ENCODE data around the gene ZNF423.

ZNF423 gene

DNA sequence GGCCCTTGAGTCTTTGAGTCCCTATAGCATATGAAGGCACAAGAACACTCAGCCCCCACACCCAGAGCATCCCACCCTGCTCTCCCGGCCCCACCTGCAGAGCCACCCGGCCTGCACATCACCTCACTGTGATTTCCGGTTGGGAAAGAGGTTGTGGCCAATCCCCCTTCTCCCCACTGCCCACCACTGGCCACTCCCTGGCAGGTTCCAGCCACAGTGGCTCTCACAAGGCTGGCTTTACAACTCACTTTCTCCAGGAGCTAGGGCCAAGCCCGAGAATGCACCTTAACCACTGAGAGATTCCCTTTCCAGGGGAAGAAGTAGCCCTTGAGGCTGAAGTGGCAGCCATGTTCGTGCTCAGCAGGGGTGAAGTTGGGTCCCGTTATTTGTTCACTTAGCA, 358.4 kb downstream of the ZNF423 start:
- H3K9me2 ChIP-seq (ENCODE audit: low read depth, low read length) = no peaks in the 10 kb centered on the region
- H3K4me3 ChIP-seq (ENCODE audit: low read depth, low read length, poor library complexity, severe bottlenecking) = no peak overlapping the region
- H2AFZ ChIP-seq (ENCODE audit: low read length) = no peak overlapping the region
- no peaks in the 10 kb centered on the region for H4K20me1 ChIP-seq (ENCODE audit: insufficient read depth, low read length)
- no peak overlapping the region for H3K4me2 ChIP-seq (ENCODE audit: low read length)
- no peaks in the 10 kb centered on the region for H3F3A ChIP-seq (ENCODE audit: insufficient read depth, low read length)
- TF ChIP-seq, protein P1, sequence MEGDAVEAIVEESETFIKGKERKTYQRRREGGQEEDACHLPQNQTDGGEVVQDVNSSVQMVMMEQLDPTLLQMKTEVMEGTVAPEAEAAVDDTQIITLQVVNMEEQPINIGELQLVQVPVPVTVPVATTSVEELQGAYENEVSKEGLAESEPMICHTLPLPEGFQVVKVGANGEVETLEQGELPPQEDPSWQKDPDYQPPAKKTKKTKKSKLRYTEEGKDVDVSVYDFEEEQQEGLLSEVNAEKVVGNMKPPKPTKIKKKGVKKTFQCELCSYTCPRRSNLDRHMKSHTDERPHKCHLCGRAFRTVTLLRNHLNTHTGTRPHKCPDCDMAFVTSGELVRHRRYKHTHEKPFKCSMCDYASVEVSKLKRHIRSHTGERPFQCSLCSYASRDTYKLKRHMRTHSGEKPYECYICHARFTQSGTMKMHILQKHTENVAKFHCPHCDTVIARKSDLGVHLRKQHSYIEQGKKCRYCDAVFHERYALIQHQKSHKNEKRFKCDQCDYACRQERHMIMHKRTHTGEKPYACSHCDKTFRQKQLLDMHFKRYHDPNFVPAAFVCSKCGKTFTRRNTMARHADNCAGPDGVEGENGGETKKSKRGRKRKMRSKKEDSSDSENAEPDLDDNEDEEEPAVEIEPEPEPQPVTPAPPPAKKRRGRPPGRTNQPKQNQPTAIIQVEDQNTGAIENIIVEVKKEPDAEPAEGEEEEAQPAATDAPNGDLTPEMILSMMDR (IDR thresholded peaks at IDR 0.05; ENCODE audit: low read length) = no peak
- no peak for TF ChIP-seq EZH2 (IDR thresholded peaks at IDR 0.05; ENCODE audit: borderline replicate concordance, low read length)
- no peaks in the 10 kb centered on the region for H3K36me3 ChIP-seq (ENCODE audit: insufficient read depth, low read length)
- peaks cover 5% of the 10 kb centered on the region; the same call in 1 of the 2 replicates for H3K27me3 ChIP-seq (ENCODE audit: insufficient read depth, low read length)
- no peaks in the 10 kb centered on the region for H3K4me1 ChIP-seq (ENCODE audit: insufficient read depth, low read length, severe bottlenecking)
- no peaks in the 10 kb centered on the region for H3K9me3 ChIP-seq (ENCODE audit: low read length)
- no peaks in the 10 kb centered on the region for H3K79me2 ChIP-seq (ENCODE audit: insufficient read depth, low read length)
- no peak overlapping the region for H3K27ac ChIP-seq (ENCODE audit: low read depth, low read length, poor library complexity, severe bottlenecking)
- H3K9ac ChIP-seq (ENCODE audit: low read length) = no peak overlapping the region

DNA sequence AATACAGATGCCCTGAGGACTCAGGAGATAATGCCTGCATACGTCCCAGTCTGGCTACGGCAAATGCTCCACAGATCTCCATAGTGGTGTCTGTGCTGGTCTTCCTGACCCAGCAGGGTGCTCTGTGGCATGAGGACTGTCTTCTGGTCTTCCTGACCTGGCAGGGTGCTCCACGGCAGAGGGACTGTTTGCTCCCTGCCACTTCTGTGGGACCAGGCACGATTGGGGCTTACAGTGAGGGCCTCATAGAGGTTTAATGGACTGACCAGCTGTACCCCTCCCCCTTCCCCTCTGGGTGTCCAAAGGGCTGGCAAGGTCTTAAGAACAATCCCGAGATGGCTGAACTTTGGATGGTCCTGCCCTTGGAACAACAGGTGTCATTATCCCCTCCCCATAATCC, 359.3 kb downstream of the ZNF423 start:
- Histone ChIP-seq H4K20me1 (ENCODE audit: insufficient read depth, low read length) (no peaks in the 10 kb centered on the region), H3K27ac (ENCODE audit: low read depth, low read length, poor library complexity, severe bottlenecking) (no peak overlapping the region), H3K36me3 (ENCODE audit: insufficient read depth, low read length) (no peaks in the 10 kb centered on the region), H3K9me2 (ENCODE audit: low read depth, low read length) (no peaks in the 10 kb centered on the region), H2AFZ (ENCODE audit: low read length) (no peak overlapping the region), H3K4me1 (ENCODE audit: insufficient read depth, low read length, severe bottlenecking) (peaks cover 5% of the 10 kb centered on the region), H3K9me3 (ENCODE audit: low read length) (no peaks in the 10 kb centered on the region), H3K4me3 (ENCODE audit: low read depth, low read length, poor library complexity, severe bottlenecking) (no peak overlapping the region), H3F3A (ENCODE audit: insufficient read depth, low read length) (no peaks in the 10 kb centered on the region), H3K9ac (ENCODE audit: low read length) (no peak overlapping the region), H3K4me2 (ENCODE audit: low read length) (no peak overlapping the region), H3K27me3 (ENCODE audit: insufficient read depth, low read length) (peaks cover 5% of the 10 kb centered on the region; the same call in 1 of the 2 replicates), H3K79me2 (ENCODE audit: insufficient read depth, low read length) (no peaks in the 10 kb centered on the region)
- no peak for TF ChIP-seq EZH2 (IDR thresholded peaks at IDR 0.05; ENCODE audit: borderline replicate concordance, low read length)
- TF ChIP-seq, protein P1 (IDR thresholded peaks at IDR 0.05; ENCODE audit: low read length) = no peak

DNA sequence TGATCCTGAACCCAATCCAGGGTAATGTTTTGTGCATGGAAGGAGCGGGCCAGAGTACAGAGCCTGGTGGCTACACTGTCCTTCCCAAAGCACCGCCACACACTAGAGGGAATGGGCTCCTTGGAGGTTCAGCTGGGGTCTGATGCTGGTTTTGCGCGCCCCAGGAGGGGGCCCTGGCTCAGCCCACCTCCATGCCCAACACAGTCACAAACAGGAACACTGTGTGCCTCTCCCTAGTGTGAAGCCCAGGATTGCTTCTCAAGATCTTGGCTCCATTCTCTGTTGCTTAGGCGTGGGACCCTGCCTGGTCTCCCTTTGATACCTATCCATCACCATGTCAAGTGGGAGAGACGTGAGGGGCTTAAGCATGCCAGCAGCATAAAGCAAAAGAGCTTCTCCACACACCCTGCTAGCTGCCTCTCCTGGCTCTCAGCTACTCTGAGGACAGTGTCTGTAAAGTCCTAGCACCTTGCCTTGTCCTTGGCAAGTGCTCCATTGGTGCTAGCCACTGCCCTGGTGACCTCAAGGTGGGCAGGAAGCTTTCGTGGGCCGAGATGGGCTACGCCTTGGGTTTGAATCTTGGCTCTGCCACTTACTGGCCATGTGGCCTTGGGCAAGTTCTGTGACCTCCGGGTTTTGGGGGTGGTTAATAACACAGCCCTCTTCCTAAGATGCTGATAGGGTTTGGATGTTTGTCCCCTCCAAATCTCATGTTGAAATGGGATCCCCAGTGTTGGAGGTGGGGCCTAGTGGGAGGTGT, 360.1 kb downstream of the ZNF423 start:
- TF ChIP-seq EZH2 (IDR thresholded peaks at IDR 0.05; ENCODE audit: borderline replicate concordance, low read length) = no peak
- TF ChIP-seq, protein P1 (IDR thresholded peaks at IDR 0.05; ENCODE audit: low read length) = no peak
- H3K4me3 ChIP-seq (ENCODE audit: low read depth, low read length, poor library complexity, severe bottlenecking) = no peak overlapping the region
- no peak overlapping the region for H3K4me2 ChIP-seq (ENCODE audit: low read length)
- no peaks in the 10 kb centered on the region for H4K20me1 ChIP-seq (ENCODE audit: insufficient read depth, low read length)
- no peaks in the 10 kb centered on the region for H3K36me3 ChIP-seq (ENCODE audit: insufficient read depth, low read length)
- no peaks in the 10 kb centered on the region for H3K79me2 ChIP-seq (ENCODE audit: insufficient read depth, low read length)
- no peaks in the 10 kb centered on the region for H3K9me3 ChIP-seq (ENCODE audit: low read length)
- no peak overlapping the region for H2AFZ ChIP-seq (ENCODE audit: low read length)
- peaks cover 6% of the 10 kb centered on the region for H3K4me1 ChIP-seq (ENCODE audit: insufficient read depth, low read length, severe bottlenecking)
- H3K9me2 ChIP-seq (ENCODE audit: low read depth, low read length) = no peaks in the 10 kb centered on the region
- no peaks in the 10 kb centered on the region; the same call in 1 of the 2 replicates for H3K27me3 ChIP-seq (ENCODE audit: insufficient read depth, low read length)
- no peak overlapping the region for H3K9ac ChIP-seq (ENCODE audit: low read length)
- H3K27ac ChIP-seq (ENCODE audit: low read depth, low read length, poor library complexity, severe bottlenecking) = no peak overlapping the region
- no peaks in the 10 kb centered on the region for H3F3A ChIP-seq (ENCODE audit: insufficient read depth, low read length)
